Large intestine (tissue), 3 donors: ENCODE measurements around the gene PKN2. TPM values are rescaled to one million over a fixed set of nuclear protein-coding genes. Genes with fewer than 3 reads are reported as not detected.
"Not testable (repeated sequence)": the region's sequence is repeated elsewhere in the genome, so short reads cannot be mapped to it uniquely, and the experiment has no call there.

Source experiments
- DNase-seq, 2 donors: peaks; one replicate each; pipeline versions ENCODE4 v3.0.0 to v3.0.0-alpha.2; 2013
- H3K27ac ChIP-seq: one replicate; pipeline ENCODE4 v1.5.1; 2013; ENCODE audit warnings: low read length
- H3K27me3 ChIP-seq: 2 replicates; pipeline ENCODE4 v1.6.1; 2013; ENCODE audit warnings: low read length; ENCODE audit not compliant: control insufficient read depth, insufficient read depth
- H3K36me3 ChIP-seq: 2 replicates; pipeline ENCODE4 v1.6.1; 2013; ENCODE audit warnings: low read length; ENCODE audit not compliant: control insufficient read depth, insufficient read depth
- H3K4me1 ChIP-seq: one replicate; pipeline ENCODE4 v1.6.1; 2013; ENCODE audit warnings: low read length; ENCODE audit not compliant: control insufficient read depth, insufficient read depth
- H3K4me3 ChIP-seq: one replicate; pipeline ENCODE4 v1.5.1; 2013; ENCODE audit warnings: low read length
- H3K9me3 ChIP-seq: one replicate; pipeline ENCODE4 v1.6.1; 2013; ENCODE audit warnings: mild to moderate bottlenecking, low read depth, low read length, moderate library complexity; ENCODE audit not compliant: control insufficient read depth
- WGBS: methylation state at CpG from one replicate; pipeline ENCODE4 v1.1.5; 2013; ENCODE audit warnings: low lambda C conversion rate; ENCODE audit not compliant: insufficient coverage; 5-methylcytosine and 5-hydroxymethylcytosine counted together
- polyA plus RNA-seq: library from polyadenylated mRNA; unstranded; fragments of 120-200 nt; gene quantifications from one replicate; pipeline ENCODE4 v1.2.1, GENCODE V29; 2013

Gene PKN2
- polyA plus RNA-seq, 1 donor, result 56.0 TPM

DNA sequence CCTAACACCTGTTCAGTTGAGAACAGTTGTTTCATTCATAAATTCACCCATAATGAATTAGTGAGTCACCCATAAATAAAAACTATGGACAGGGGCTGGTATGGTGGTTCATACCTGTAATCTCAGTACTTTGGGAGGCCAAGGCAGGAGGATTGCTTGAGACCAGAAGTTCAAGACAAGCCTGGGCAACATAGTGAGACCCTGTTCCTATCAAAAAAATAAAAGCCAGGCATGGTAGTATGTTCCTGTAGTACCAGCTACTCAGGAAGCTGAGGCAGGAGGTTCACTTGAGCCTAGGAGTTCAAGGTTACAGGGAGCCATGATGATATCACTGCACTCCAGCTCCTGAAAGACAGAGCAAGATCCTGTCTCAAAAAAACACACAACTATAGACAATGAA is 128.3 kb downstream of the PKN2 start:
- H3K27ac ChIP-seq, result no peak overlapping the region
- DNase-seq, result no peak
- H3K4me1 ChIP-seq, result no peaks in the 10 kb centered on the region
- peaks cover 28% of the 10 kb centered on the region for H3K36me3 ChIP-seq
- H3K27me3 ChIP-seq, result no peaks in the 10 kb centered on the region
- no peak overlapping the region for H3K4me3 ChIP-seq
- H3K9me3 ChIP-seq, result no peaks in the 10 kb centered on the region

DNA sequence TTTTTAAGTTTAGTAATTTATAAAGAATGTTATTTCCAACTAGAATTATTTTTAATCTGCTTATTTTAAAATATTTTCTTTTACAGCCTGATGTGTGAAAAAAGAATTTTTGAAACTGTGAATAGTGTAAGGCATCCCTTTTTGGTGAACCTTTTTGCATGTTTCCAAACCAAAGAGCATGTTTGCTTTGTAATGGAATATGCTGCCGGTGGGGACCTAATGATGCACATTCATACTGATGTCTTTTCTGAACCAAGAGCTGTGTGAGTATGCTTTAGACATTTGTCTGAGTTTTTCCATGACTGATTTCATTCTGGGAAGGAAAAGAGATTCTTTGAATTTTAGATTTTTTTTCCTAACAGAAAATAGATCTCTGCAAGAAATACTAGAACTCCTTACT is 129.4 kb downstream of the PKN2 start:
- Histone ChIP-seq H3K9me3 (no peaks in the 10 kb centered on the region), H3K36me3 (peaks cover 25% of the 10 kb centered on the region), H3K4me1 (no peaks in the 10 kb centered on the region), H3K27ac (no peak overlapping the region), H3K4me3 (no peak overlapping the region), H3K27me3 (no peaks in the 10 kb centered on the region)
- WGBS, result no CpG with 5 or more reads among the region's 1 CpG
- DNase-seq, result no peak

DNA sequence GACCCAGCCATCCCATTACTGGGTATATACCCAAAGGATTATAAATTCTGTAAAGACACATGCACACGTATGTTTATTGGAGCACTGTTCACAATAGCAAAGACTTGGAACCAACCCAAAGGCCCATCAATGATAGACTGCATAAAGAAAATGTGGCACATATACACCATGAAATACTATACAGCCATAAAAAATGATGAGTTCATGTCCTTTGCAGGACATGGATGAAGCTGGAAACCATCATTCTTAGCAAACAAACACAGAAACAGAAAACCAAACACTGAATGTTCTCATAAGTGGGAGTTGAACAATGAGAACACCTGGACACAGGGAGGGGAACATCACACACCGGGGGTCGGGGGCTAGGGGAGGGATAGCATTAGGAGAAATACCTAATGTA is 135.6 kb downstream of the PKN2 start:
- not testable (repeated sequence) for H3K4me3 ChIP-seq, H3K4me1 ChIP-seq, H3K27ac ChIP-seq, H3K27me3 ChIP-seq, DNase-seq, H3K9me3 ChIP-seq
- no CpG with 5 or more reads among the region's 3 CpGs for WGBS
- peaks cover 16% of the 10 kb centered on the region for H3K36me3 ChIP-seq

DNA sequence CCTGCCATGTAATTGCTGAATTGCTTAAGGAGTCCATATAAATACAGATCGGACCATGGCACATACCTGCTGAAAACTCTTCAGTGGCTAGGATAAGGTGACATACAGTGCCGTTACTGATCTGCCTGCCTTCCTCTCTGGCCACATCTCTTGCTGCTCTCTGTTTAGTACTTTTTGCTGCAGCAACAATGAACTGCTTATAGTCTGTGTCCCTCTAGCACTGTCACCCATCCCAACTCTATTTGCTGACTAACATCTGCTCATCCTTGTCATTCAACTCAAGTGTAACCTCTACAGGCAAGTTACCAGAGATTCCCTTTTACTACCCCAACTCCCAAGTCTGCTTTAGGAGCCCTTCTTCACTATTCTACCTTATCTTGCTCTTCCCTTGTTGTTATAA is 141.6 kb downstream of the PKN2 start:
- H3K4me1 ChIP-seq, result no peaks in the 10 kb centered on the region
- DNase-seq, result no peak
- no peak overlapping the region for H3K4me3 ChIP-seq
- WGBS, result no CpG with 5 or more reads among the region's 2 CpGs
- no peaks in the 10 kb centered on the region for H3K9me3 ChIP-seq
- H3K36me3 ChIP-seq, result peaks cover 33% of the 10 kb centered on the region
- H3K27me3 ChIP-seq, result no peaks in the 10 kb centered on the region
- H3K27ac ChIP-seq, result no peak overlapping the region

DNA sequence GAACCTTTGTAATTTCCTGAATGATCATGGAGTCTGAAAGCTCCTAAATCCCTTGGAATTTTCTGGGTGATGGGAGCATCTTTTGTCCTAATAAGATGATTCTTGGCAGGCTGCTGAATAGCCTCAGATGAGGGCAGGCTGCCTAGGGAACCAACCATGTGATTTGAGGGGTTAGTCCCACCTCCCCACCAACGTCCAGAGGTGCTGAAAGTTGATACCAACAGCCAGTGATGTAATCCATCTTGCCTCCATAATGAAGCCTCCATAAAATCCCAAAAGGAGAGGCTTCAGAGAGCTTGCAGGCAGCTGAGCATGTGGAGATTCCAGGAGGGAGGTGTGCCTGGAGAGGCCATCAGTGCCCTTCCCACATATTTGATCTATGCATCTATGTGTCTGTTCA is 163.6 kb downstream of the PKN2 start:
- no peak for DNase-seq
- no peaks in the 10 kb centered on the region for H3K9me3 ChIP-seq
- H3K27ac ChIP-seq, result no peak overlapping the region
- no peaks in the 10 kb centered on the region for H3K4me1 ChIP-seq
- no peak overlapping the region for H3K4me3 ChIP-seq
- peaks cover 9% of the 10 kb centered on the region for H3K36me3 ChIP-seq
- H3K27me3 ChIP-seq, result no peaks in the 10 kb centered on the region
- no CpG with 5 or more reads among the region's 1 CpG for WGBS

DNA sequence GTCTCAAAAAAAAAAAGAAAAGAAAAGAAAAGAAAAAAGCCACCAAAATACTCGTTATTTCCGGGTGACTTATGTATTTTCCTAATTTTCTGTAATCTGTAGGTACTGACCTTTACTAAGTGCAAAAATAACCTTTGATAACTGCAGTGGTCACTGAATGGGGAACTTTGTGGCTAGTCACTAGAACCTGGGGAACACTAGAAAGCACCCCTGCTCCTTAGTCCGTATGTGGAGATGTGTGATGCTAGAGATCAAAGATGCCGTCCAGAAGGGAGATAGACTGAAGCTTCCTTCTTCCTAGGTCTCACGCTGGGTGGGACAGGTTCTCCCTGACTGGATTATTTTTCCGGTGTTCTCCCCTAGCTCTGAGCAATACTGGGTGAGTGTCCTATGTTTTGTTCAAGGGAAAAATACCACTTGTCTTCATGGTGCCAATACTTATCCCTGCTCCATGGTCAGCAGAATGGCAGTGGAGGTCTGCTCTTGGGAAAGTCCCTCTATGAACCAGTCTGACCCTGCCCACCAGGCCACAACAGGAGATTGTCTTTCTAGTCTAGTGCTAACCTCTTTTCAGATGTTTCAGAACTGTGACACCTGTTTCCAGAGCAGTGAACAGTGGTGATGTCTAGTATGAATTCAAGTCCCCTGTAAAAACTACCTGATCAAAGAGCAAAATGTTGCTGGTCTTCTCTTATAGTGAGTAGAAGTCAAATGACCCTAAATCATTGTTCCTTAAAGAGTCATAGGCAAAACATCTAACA is 167.4 kb downstream of the PKN2 start:
- Histone ChIP-seq H3K4me3 (no peak overlapping the region), H3K27me3 (no peaks in the 10 kb centered on the region), H3K27ac (no peak overlapping the region), H3K4me1 (no peaks in the 10 kb centered on the region), H3K36me3 (peaks cover 25% of the 10 kb centered on the region), H3K9me3 (no peaks in the 10 kb centered on the region)
- 100% methylated on average over 1 of the region's 6 CpGs for WGBS
- no peak for DNase-seq

DNA sequence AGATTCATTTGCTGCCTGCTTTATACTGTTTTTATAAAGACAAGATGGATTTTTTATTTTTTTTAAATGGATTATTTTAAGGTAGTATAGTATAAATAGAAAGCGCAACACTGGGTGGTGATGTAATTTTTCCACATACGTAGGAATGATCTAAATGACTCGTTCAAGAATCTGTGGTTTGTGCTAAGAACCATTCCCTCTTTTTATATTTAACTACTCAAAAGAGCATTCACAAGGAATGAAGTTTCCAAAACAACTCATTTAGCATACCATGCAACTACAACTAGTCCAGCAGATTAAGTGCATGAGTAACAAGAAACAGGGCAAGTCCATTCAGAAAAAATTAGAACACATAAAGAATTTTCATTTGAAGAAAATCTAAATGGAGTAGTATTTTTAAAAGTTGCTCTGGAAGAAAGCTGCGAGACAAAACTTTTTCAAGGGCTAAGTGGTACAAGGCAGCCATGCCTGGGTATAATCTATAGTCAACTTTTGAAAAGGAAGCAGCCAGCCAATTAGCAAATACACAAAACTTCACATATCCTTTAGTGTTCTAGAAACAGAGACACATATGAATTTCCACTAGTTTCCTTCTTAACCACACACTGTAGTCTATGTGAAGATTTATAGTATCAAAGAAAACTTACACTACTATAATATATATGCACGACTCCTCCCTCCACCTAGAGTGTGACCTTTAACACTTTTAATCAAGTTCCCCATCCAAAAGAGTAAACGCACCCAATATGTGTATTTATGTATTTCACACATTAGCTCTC is 183.9 kb downstream of the PKN2 start:
- no peaks in the 10 kb centered on the region for H3K9me3 ChIP-seq
- no peaks in the 10 kb centered on the region for H3K4me1 ChIP-seq
- WGBS, result 73% methylated on average over 3 of the region's 6 CpGs
- H3K4me3 ChIP-seq, result no peak overlapping the region
- peaks cover 9% of the 10 kb centered on the region for H3K36me3 ChIP-seq
- no peak overlapping the region for H3K27ac ChIP-seq
- no peaks in the 10 kb centered on the region for H3K27me3 ChIP-seq
- no peak for DNase-seq

DNA sequence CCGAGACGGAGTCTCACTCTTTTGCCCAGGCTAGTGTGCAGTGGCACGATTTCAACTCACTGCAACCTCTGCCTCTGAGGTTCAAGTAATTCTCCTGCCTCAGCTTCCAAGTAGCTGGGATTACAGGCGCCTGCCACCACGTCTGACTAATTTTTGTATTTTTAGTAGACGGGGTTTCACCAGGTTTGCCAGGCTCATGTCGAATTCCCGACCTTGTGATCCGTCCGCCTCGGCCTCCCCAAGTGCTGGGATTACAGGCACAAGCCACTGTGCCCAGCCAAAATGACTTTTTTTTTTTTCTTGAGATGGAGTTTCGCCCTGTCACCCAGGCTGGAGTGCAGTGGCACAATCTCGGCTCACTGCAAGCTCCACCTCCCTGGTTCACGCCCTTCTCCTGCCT is 185.6 kb downstream of the PKN2 start:
- H3K4me3 ChIP-seq, H3K36me3 ChIP-seq, DNase-seq, H3K9me3 ChIP-seq, H3K27ac ChIP-seq, H3K27me3 ChIP-seq, H3K4me1 ChIP-seq: not testable (repeated sequence)
- WGBS, result 100% methylated on average over 2 of the region's 14 CpGs

DNA sequence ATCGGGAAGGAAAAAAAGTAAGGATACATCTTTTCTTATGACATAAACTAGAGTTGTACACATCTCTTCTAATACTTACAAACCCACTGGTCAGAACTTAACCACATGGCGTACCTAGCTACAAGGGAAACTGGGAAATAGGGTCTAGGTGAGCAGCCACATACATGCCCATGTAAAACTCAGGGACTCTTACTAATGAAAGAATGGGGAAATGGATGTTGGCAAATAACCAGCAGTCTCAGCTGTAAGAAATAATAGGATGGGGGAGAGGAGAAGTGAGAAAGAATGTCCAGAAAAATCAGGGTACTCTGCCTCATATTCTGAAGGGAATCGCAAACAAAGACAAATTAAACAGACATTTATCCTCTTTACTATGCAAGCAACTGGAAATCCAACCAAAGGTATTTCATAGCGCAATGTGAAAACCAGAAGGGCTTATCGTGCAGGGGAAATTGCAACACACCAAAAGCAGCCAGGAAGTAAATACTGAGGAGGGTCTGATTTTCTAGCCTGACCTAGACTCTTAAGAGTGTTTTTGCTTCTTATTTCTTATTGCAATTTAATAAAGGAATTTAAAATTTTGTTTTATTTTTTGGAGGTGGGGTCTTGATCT is 189.8 kb downstream of the PKN2 start:
- Histone ChIP-seq H3K27me3 (no peaks in the 10 kb centered on the region), H3K27ac (no peak overlapping the region), H3K4me3 (no peak overlapping the region), H3K9me3 (no peaks in the 10 kb centered on the region), H3K4me1 (no peaks in the 10 kb centered on the region), H3K36me3 (peaks cover 6% of the 10 kb centered on the region)
- WGBS, result 69% methylated on average over 3 of the region's 5 CpGs
- no peak for DNase-seq

DNA sequence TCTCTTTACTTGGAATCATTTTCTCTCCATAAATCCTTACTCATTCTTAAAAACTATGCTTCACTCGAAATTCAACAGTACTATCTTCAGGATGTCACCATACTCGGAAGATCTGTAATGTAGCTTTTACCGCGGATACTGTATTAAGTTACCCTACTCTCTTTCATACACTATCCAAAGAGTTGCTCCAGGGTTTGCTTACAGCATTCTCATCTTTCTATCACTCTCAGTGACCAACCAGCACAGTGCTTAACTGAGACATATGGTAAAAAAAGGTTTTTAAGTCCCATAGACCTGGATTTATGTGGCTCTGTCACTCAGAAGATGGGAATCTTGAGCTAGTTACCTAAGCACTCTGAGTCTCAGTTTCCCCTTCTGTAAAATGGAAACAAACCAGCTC is 191.5 kb downstream of the PKN2 start:
- 93% methylated on average over 2 of the region's 4 CpGs for WGBS
- Histone ChIP-seq H3K27ac (no peak overlapping the region), H3K4me3 (no peak overlapping the region), H3K9me3 (no peaks in the 10 kb centered on the region), H3K27me3 (no peaks in the 10 kb centered on the region), H3K4me1 (no peaks in the 10 kb centered on the region), H3K36me3 (peaks cover 14% of the 10 kb centered on the region)
- DNase-seq, result no peak
